ENCODE results near the gene LMO1. TPM values are rescaled to one million over a fixed set of nuclear protein-coding genes. Genes with fewer than 3 reads are reported as not detected.

LMO1 gene
- total RNA-seq, 1 experiment from 2014 or later, result 0.27 TPM

DNA sequence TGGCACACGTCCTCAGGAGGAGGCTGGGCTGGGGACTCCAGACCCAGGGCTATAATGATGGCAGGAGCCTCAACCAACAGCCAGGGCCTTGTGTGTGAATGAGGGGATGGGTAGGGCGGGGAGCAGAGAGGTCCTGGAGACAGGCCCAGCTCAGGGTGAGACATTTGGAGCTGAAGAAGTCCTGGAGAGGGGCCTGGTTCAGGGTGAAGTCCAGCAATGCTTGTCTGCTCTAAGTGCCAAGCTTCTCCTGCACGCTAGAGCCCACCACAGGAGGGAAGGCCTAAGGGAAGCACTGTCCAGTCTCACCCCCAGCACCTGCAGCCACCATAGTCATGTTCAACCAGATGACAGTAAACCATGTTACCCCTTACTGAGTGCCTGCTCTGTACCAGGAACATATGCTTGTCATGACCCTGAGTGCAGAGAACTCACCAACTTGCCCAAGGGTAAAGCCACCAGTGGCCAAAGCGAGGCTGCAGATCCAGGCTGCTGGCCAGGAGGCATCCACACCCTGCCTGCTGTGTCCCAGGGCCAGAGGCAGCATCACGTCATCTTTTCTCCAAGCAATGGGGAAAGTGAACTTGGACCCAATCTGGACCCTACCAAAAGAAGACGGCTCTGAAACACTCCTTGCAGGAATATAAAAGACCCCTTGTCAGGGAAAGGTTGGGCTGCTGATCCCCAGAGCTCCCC is 24.0 kb downstream of the LMO1 start:
- Histone ChIP-seq H3K9me2 (ENCODE audit: insufficient read depth) (no peaks in the 10 kb centered on the region), H3K27me3 (ENCODE audit: insufficient read depth, low read length) (no peaks in the 10 kb centered on the region), H2AFZ (ENCODE audit: low read depth, low read length, poor library complexity, severe bottlenecking) (no peak overlapping the region), H3K4me1 (ENCODE audit: control insufficient read depth in 1 of 2, insufficient read depth in 2 of 2, low read length in 2 of 2) (peaks cover 3% of the 10 kb centered on the region in 2 experiments; a peak in 3 of 4 replicates), H3K9me3 (ENCODE audit: control insufficient read depth in 1 of 2, insufficient read depth in 1 of 2, low read depth in 1 of 2, low read length in 2 of 2) (no peaks in the 10 kb centered on the region), H3K79me2 (ENCODE audit: insufficient read depth, low read length) (no peaks in the 10 kb centered on the region), H3K4me3 (replicated peaks in 1 of 2; ENCODE audit: low read depth in 1 of 2, low read length in 2 of 2) (no peak overlapping the region), H3K27ac (ENCODE audit: low read depth, low read length) (no peak overlapping the region), H4K20me1 (ENCODE audit: insufficient read depth) (no peaks in the 10 kb centered on the region), H3K4me2 (ENCODE audit: low read length) (no peak overlapping the region), H3K9ac (ENCODE audit: low read length) (no peak overlapping the region), H3K36me3 (ENCODE audit: control insufficient read depth in 1 of 2, insufficient read depth in 2 of 2, low read length in 2 of 2) (no peaks in the 10 kb centered on the region)
- ChIA-PET POLR2A (no interaction called here), CTCF (no interaction called here), RAD21 (ENCODE audit: low non-redundant PET in 1 of 2, low total read pairs in 2 of 2, uncharacterized antibody in 2 of 2, unreplicated experiment in 2 of 2) (no interaction called here)
- ATAC-seq (no peak), DNase-seq (ENCODE audit: low read depth, low spot score) (no peak)
- TF ChIP-seq TCF7L2 (IDR thresholded peaks at IDR 0.05; ENCODE audit: borderline replicate concordance, extremely low read depth, insufficient read depth, insufficient read length) (no peak), YY1 (IDR thresholded peaks at IDR 0.05; ENCODE audit: extremely low read depth, insufficient replicate concordance, low read depth, low read length) (no peak), POLR2A (IDR thresholded peaks at IDR 0.05; ENCODE audit: borderline replicate concordance, extremely low read depth, insufficient read depth, insufficient read length) (no peak), ZFX (IDR thresholded peaks at IDR 0.05) (no peak), SIN3A (IDR thresholded peaks at IDR 0.05; ENCODE audit: low read depth) (no peak), FOSL1 (IDR thresholded peaks at IDR 0.05; ENCODE audit: low read depth) (no peak), RAD21 (IDR thresholded peaks at IDR 0.05; ENCODE audit: low read depth) (no peak), CEBPB (IDR thresholded peaks at IDR 0.05; ENCODE audit: low read depth) (no peak), EGR1 (IDR thresholded peaks at IDR 0.05; ENCODE audit: low read depth) (no peak), CBX3 (IDR thresholded peaks at IDR 0.05; ENCODE audit: low read depth) (no peak), SRF (IDR thresholded peaks at IDR 0.05; ENCODE audit: low read depth) (no peak), ZNF274 (IDR thresholded peaks at IDR 0.05; ENCODE audit: low read depth, low read length) (no peak), POLR2AphosphoS5 (IDR thresholded peaks at IDR 0.05; ENCODE audit: low read depth, low read length) (no peak)
- TF ChIP-seq, protein P1, sequence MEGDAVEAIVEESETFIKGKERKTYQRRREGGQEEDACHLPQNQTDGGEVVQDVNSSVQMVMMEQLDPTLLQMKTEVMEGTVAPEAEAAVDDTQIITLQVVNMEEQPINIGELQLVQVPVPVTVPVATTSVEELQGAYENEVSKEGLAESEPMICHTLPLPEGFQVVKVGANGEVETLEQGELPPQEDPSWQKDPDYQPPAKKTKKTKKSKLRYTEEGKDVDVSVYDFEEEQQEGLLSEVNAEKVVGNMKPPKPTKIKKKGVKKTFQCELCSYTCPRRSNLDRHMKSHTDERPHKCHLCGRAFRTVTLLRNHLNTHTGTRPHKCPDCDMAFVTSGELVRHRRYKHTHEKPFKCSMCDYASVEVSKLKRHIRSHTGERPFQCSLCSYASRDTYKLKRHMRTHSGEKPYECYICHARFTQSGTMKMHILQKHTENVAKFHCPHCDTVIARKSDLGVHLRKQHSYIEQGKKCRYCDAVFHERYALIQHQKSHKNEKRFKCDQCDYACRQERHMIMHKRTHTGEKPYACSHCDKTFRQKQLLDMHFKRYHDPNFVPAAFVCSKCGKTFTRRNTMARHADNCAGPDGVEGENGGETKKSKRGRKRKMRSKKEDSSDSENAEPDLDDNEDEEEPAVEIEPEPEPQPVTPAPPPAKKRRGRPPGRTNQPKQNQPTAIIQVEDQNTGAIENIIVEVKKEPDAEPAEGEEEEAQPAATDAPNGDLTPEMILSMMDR (IDR thresholded peaks at IDR 0.05 in 2 of 3, conservative IDR thresholded peaks at IDR 0.05 in 1 of 3; ENCODE audit: borderline replicate concordance in 1 of 3, insufficient read depth in 1 of 3, low read depth in 2 of 3, low read length in 2 of 3), result no peak
- TF ChIP-seq, protein P2, sequence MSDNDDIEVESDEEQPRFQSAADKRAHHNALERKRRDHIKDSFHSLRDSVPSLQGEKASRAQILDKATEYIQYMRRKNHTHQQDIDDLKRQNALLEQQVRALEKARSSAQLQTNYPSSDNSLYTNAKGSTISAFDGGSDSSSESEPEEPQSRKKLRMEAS (IDR thresholded peaks at IDR 0.05), result no peak
- TF ChIP-seq, protein P3, sequence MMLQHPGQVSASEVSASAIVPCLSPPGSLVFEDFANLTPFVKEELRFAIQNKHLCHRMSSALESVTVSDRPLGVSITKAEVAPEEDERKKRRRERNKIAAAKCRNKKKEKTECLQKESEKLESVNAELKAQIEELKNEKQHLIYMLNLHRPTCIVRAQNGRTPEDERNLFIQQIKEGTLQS (IDR thresholded peaks at IDR 0.05), result no peak
- TF ChIP-seq, protein P4, sequence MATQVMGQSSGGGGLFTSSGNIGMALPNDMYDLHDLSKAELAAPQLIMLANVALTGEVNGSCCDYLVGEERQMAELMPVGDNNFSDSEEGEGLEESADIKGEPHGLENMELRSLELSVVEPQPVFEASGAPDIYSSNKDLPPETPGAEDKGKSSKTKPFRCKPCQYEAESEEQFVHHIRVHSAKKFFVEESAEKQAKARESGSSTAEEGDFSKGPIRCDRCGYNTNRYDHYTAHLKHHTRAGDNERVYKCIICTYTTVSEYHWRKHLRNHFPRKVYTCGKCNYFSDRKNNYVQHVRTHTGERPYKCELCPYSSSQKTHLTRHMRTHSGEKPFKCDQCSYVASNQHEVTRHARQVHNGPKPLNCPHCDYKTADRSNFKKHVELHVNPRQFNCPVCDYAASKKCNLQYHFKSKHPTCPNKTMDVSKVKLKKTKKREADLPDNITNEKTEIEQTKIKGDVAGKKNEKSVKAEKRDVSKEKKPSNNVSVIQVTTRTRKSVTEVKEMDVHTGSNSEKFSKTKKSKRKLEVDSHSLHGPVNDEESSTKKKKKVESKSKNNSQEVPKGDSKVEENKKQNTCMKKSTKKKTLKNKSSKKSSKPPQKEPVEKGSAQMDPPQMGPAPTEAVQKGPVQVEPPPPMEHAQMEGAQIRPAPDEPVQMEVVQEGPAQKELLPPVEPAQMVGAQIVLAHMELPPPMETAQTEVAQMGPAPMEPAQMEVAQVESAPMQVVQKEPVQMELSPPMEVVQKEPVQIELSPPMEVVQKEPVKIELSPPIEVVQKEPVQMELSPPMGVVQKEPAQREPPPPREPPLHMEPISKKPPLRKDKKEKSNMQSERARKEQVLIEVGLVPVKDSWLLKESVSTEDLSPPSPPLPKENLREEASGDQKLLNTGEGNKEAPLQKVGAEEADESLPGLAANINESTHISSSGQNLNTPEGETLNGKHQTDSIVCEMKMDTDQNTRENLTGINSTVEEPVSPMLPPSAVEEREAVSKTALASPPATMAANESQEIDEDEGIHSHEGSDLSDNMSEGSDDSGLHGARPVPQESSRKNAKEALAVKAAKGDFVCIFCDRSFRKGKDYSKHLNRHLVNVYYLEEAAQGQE (IDR thresholded peaks at IDR 0.05; ENCODE audit: low read depth), result no peak
- TF ChIP-seq, protein P5, sequence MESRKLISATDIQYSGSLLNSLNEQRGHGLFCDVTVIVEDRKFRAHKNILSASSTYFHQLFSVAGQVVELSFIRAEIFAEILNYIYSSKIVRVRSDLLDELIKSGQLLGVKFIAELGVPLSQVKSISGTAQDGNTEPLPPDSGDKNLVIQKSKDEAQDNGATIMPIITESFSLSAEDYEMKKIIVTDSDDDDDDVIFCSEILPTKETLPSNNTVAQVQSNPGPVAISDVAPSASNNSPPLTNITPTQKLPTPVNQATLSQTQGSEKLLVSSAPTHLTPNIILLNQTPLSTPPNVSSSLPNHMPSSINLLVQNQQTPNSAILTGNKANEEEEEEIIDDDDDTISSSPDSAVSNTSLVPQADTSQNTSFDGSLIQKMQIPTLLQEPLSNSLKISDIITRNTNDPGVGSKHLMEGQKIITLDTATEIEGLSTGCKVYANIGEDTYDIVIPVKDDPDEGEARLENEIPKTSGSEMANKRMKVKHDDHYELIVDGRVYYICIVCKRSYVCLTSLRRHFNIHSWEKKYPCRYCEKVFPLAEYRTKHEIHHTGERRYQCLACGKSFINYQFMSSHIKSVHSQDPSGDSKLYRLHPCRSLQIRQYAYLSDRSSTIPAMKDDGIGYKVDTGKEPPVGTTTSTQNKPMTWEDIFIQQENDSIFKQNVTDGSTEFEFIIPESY (IDR thresholded peaks at IDR 0.05; ENCODE audit: extremely low read depth, insufficient replicate concordance, low read length), result no peak
- no TSS peak for BruUV-seq (replicated peaks)
- intact Hi-C loops (cut with micrococcal nuclease), result no loop called here

Measured in HCT116 (cell line).